Measurements from ENCODE around the gene MTCL1. TPM values are rescaled to one million over a fixed set of nuclear protein-coding genes. Genes with fewer than 3 reads are reported as not detected.

Gene MTCL1
- total RNA-seq, 1 experiment from 2014 or later = 12.2 TPM

DNA sequence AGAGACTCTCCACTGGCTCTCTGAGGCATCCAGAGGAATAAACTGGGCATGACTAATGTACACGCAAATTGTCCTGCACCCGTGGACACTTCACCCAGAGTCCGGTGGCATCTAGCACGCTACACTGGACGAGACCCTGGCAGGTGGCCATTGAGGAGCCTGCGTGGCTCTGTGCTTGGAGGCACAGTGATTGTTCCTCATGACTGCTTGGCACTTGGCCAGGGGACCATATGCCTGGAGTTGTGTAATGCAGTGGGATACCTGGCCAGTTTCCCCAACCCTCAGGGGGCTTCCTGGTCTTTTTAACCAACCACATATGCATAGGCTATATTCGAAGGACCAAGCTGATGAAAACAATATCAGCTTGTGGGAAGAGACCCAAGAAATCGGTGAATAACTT, 66.6 kb downstream of the MTCL1 start:
- peak; percentile 11 for DNase-seq (ENCODE audit: low read depth)

DNA sequence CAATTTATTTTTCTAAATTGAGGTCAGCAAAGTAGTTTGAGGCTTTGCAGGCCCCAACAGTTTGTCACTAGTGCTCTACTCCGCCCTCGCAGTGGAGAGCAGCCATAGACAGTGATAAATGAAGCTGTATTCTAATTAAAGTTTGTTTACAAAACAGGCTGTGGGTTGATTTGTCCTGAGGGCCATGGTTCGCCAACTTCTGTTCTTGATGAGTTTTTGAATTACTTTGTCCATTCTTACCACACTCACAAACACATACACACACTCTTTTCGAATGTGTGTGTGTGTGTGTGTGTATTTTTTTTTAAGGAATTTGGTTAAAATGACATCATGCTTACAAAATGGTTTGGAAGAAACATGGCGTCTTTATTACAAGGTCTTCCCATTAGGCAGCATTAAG, 68.6 kb downstream of the MTCL1 start:
- DNase-seq (ENCODE audit: low read depth) = no peak

DNA sequence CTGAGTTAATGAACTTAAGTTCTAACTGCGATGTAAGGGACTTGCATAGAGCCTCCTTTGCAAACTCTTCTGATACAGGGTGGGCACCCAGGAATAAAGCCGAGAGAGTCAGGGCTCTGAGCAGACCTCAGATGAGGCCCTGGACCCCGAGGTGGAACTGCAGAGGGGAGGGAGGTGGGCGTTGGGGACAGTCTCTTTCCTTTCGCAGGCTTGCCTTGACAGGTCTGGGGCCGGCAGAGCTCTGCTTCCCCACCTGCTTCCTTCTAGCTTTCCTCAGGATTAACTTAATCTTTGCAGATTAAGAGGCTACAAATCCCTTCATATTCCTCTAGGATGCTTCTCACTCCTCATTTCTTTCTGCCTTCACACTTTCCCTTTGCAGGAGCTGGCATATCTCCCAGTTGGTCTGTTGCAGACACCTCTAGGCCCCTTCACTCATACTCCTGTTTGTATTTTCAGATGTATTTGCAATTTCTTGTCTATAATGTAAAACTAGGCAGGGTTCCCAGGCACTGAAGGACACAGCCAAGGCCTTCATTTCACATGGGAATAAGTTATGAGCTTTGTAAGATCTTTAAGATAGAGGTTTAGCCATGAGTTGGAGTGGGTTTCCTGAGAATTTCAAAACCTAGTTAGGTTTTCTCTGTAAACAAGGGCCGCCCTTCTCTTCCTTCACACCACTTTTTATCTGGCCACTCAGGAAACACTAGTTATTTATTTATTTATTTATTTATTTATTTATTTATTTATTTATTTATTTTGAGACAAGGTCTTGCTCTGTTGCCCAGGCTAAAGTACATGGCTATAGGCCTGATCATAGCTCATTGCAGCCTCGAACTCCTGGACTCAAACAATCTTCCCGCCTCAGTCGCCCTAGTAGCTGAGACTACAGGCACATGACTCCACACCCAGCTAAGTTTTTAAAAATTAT, 70.9 kb downstream of the MTCL1 start:
- no peak for DNase-seq (ENCODE audit: low read depth)

- no peak for DNase-seq (ENCODE audit: low read depth)
These were observed 72.5 kb downstream of the MTCL1 start for GRCh38 chr18:8777846-8778245.

DNA sequence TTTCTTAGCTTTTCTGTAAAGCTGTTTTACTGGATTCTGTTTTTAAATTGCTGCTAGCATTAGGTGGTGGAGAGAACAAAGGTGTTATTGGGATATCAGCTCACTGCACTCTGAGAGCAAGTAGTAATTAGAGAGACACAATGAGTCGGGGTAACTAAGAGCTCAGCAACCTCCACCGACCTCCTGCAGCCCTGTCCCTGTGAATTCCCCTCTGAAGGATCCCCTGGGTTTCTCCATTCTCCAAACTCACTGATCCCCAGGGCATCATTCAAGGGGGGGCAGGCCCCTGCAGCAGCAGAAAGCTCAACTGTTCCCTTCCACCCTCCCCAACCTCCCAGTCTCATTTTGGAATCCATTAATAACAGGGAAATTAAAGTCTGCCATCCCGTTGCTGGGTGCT, 73.0 kb downstream of the MTCL1 start:
- DNase-seq (ENCODE audit: low read depth) = no peak

GRCh38 chr18:8778824-8779223, 73.5 kb downstream of the MTCL1 start:
- DNase-seq (ENCODE audit: low read depth) = no peak

DNA sequence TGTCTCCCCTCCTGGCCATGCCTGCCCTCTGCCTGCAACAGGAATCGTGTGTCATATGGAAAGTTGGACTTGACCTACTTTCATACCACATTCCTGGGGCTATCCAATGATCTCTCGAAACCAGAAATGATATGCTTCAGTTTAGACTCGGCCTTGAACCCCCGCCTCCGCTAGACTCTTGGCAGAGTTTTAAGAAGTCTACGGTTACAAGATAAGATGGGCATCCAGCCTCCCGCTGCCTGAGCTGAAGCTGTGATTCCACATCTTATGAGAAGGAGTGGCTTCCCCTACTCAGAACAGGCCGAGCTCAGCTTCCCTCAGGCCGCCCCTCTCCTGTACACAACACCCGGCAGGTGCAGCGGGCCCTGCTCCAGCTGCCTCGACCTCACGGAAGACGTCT, 73.9 kb downstream of the MTCL1 start:
- DNase-seq (ENCODE audit: low read depth) = no peak

DNA sequence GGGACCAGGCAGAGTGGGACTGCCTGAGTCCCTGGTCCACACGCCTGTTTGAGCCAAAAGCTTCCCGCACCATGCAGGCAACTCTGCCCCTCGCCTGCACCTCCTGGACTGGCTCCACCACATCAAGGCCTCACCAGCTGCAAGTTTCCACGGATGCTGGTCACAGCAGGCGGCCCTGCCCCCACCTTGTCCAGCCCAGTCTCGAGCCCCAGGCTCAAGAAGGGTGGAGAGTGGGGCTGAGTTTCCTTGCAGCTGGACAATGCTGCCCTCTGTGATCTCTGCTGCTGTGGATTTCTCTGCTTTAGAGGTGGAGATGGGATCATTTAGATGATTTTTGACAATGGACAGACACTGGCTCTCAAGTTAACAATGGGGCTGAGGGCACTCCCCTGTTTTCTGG, 74.9 kb downstream of the MTCL1 start:
- DNase-seq (ENCODE audit: low read depth) = no peak

DNA sequence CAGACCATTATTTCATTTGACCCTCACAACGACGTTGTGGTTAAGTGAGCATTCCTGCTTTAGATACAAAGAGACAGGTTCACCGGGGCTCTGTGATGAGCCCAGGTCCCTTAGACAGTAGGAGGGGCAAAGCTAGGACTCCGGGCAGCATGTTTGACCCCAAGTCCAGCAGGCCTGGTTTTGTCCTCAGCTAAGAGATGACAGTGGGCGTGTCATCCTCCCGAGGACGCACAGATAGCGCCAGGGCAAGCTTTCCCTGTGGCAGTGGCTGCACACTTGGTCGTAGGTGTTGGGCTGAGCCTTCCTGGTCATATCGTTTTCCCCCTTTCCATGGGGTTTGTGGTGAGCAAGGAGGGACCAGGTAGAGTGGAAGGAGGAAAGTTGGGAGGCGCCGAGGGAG, 76.3 kb downstream of the MTCL1 start:
- DNase-seq (ENCODE audit: low read depth) = no peak

DNA sequence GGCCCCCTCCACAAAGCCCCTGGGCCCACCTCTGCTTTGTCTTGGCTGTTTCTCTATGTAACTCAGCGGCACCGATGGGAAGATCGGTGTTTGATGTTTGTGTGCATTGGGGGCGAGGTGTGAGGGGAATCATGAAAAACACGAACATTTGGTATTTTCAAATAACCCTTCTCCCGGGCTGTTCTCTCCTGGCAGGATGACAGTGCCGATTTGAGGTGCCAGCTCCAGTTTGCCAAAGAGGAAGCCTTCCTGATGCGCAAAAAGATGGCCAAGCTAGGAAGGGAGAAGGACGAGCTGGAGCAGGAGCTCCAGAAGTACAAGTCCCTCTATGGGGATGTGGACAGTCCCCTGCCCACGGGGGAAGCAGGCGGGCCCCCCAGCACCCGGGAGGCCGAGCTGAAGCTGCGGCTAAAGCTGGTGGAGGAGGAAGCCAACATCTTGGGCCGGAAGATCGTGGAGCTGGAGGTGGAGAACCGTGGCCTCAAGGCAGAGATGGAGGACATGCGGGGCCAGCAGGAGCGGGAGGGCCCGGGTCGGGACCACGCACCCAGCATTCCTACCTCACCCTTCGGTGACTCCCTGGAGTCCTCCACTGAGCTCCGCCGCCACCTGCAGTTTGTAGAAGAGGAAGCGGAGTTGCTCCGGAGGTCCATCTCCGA, 78.1 kb downstream of the MTCL1 start:
- no peak for DNase-seq (ENCODE audit: low read depth)

DNA sequence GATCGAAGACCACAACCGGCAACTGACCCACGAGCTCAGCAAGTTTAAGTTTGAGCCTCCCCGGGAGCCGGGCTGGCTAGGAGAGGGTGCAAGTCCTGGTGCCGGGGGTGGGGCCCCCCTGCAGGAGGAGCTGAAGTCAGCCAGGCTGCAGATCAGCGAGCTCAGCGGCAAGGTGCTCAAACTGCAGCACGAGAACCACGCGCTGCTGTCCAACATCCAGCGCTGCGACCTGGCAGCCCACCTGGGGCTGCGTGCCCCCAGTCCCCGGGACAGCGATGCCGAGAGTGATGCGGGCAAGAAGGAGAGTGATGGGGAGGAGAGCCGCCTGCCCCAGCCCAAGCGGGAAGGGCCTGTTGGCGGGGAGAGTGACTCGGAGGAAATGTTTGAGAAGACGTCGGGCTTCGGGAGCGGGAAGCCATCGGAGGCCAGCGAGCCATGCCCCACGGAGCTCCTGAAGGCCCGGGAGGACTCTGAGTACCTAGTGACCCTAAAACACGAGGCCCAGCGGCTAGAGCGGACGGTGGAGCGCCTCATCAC, 78.7 kb downstream of the MTCL1 start:
- no peak for DNase-seq (ENCODE audit: low read depth)

DNA sequence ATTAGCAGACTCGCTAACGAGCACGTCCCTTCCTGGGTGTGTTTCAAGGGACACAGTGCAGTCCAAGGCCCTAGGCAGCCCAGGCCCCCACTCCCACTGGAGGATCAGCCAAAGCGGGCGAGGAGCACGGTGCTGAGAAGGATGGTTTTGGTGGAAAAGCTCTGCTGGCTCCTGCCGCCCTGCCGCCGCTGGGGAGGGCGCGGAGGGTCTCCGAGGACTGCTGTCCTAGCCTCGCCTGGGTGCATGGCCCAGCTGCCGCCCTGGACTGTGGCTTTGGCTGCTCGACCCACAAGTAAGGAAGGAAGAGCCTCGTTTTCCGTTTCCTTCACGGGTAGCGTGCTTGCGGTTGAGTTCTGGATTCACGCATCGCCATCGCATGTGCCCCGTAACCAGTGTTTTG, 79.9 kb downstream of the MTCL1 start:
- DNase-seq (ENCODE audit: low read depth) = no peak

- DNase-seq (ENCODE audit: low read depth) = no peak
These were observed 80.6 kb downstream of the MTCL1 start for GRCh38 chr18:8785855-8786482.

- no peak for DNase-seq (ENCODE audit: low read depth)
These were observed 81.4 kb downstream of the MTCL1 start for GRCh38 chr18:8786483-8787370.

- no peak for DNase-seq (ENCODE audit: low read depth)
These were observed 82.0 kb downstream of the MTCL1 start for GRCh38 chr18:8787371-8787670.

GRCh38 chr18:8787794-8788193, 82.4 kb downstream of the MTCL1 start:
- no peak for DNase-seq (ENCODE audit: low read depth)

GRCh38 chr18:8788503-8789429, 83.4 kb downstream of the MTCL1 start:
- DNase-seq (ENCODE audit: low read depth) = no peak

GRCh38 chr18:8791171-8791651, 85.9 kb downstream of the MTCL1 start:
- peak; percentile 7 for DNase-seq (ENCODE audit: low read depth)

GRCh38 chr18:8792688-8793316, 87.4 kb downstream of the MTCL1 start:
- no peak for DNase-seq (ENCODE audit: low read depth)

Data from Daoy (cell line).